Stimulated activated CD8-positive, alpha-beta memory T cell treated with anti-CD3 and anti-CD28 coated beads, Interleukin-15, amount 100 ng/mL, for 1 hour (primary cell): ENCODE results near the gene COL25A1.
"Not testable (repeated sequence)": the region's sequence is repeated elsewhere in the genome, so short reads cannot be mapped to it uniquely, and the experiment has no call there.

ENCODE experiments used
- DNase-seq: peaks from one replicate; pipeline ENCODE4 v3.0.0-alpha.2; 2020; ENCODE audit warnings: low read depth

Gene COL25A1

DNA sequence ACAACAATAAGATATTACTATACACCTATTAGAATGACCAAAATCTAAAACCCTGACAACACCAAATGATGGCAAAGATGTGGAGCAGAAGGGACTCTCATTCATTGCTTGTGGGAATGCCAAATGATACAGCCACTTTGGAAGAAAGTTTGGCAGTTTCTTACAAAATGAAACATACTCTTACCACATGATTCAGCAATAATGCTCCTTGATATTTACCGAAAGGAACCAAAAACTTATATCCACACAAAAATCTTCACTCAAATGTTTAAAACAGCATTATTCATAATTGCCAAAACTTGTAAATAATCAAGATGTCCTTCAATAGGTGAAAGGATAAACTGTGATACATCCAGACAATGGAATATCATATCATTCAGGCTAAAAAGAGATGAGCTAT is 180.9 kb downstream of the COL25A1 start:
- DNase-seq = no peak

DNA sequence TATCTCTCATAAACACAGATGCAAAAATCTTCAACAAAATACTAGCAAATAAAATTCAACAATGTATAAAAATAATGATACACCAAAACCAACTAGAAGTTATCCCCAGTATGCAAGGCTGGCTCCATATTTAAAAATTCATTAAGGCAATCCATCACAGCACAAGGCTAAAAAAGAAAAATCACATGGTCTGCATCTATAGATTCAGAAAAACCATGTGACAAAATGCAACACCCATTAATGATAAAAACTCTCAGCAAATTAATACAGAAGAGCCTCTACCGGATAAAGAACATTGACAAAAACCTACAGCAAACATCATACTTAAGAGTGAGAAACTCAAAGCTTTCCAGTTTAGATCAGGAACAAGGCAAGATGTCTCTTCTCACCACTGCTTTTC is 182.6 kb downstream of the COL25A1 start:
- no peak for DNase-seq

DNA sequence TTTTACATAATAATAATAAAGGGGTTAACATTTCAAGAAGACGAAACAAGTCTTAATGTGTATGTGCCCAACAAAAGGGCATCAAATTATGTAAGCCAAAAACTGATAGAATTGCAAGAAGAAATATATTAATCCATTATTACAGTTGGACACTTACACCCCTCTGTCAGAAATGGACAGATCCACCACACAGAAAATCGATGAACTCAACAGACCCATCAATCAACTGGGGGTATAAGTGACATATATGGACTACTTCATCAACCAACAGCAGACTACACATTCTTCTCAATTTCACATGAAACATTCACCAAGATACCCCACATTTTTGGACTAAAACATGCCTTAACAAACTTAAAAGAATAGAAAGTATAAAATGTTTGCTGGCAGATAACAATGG is 183.8 kb downstream of the COL25A1 start:
- no peak for DNase-seq

GRCh38 chr4:109114501-109114900 is 188.0 kb downstream of the COL25A1 start:
- DNase-seq = no peak

GRCh38 chr4:109113521-109113920 is 188.9 kb downstream of the COL25A1 start:
- no peak for DNase-seq

GRCh38 chr4:109111031-109111430 is 191.4 kb downstream of the COL25A1 start:
- no peak for DNase-seq

DNA sequence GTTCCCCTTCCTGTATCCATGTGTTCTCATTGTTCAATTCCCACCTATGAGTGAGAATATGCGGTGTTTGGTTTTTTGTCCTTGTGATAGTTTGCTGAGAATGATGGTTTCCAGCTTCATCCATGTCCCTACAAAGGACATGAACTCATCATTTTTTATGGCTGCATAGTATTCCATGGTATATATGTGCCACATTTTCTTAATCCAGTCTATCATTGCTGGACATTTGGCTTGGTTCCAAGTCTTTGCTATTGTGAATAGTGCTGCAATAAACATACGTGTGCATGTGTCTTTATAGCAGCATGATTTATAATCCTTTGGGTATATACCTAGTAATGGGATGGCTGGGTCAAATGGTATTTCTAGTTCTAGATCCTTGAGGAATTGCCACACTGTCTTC is 194.2 kb downstream of the COL25A1 start:
- DNase-seq = not testable (repeated sequence)

- DNase-seq = no peak
These were observed 208.4 kb downstream of the COL25A1 start for GRCh38 chr4:109094056-109094455.

GRCh38 chr4:109091727-109092409 is 210.6 kb downstream of the COL25A1 start:
- DNase-seq = no peak

DNA sequence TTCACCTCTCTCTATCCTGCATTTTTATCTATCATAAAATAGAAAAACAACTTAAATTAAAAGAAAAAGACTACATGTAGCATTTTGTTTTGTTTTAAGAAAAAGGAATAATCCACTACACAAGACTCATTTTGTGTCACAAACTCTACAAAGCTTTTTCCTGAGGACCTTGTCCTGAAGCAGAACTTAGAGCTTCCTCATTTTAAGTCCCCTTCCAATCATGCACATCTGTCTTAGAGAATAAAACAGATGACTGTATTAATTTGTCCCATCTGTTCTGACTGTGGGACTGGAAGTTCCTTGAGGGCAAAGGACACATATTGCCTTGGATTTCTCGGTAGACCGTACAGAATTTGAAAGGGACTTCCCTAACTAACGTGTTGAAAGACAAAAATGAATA is 218.5 kb downstream of the COL25A1 start:
- no peak for DNase-seq

- DNase-seq = no peak
These were observed 222.7 kb downstream of the COL25A1 start for GRCh38 chr4:109079731-109080130.

DNA sequence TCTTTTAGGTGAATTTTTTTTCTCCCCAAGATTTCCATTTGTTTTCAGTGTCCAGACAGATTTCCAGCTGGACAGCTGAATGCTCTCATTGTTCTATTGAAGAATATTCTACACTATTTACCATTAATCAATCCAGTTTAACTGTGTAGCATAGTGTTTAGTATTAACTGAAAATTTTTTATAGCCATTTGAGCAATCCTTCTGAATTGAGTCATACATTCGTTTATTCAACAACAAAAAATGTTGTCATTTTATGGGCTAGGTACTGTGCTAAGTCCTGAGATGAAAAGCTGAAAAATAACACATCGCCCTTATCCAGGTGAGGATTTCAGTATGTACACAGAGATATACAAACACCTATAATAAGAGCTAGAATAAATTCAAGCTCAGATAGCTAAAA is 223.3 kb downstream of the COL25A1 start:
- no peak for DNase-seq

DNA sequence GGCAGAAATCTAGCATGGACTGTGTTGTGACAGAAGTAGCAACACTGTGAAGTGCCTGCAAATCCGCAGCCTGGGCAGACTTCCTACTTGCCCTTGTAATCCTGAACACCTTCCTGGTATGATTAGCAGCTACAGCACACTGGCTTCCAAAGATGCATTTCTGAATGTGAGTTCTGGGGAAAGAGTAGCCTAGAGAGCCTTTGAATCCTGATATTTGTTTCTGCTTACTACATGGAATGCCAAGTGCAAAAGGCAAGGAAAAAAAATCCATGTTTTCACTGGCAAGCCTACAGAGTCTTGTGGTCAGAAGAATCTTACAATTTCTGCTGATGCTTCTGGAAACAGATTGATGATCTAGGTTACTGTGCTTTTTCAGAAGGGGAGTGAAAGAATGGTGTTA is 223.7 kb downstream of the COL25A1 start:
- no peak for DNase-seq

DNA sequence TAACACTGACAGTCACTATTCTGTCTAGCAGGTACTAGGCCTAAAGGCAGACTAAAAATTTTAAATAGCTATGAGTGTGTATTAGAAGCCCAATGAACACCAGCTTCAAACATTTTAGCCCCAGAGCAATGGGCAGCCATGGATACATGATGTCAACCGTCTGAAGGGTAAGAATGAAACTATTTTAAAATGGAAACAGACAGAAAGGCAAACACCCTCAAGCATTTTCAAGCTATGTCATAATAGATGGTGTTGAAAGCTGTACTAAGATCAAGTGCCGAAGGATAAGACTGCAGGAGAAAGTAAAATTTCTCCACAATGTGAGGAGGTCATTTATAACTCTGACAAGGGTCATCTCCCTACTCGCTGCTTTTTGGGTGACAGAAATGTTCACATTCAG is 225.0 kb downstream of the COL25A1 start:
- DNase-seq = no peak

DNA sequence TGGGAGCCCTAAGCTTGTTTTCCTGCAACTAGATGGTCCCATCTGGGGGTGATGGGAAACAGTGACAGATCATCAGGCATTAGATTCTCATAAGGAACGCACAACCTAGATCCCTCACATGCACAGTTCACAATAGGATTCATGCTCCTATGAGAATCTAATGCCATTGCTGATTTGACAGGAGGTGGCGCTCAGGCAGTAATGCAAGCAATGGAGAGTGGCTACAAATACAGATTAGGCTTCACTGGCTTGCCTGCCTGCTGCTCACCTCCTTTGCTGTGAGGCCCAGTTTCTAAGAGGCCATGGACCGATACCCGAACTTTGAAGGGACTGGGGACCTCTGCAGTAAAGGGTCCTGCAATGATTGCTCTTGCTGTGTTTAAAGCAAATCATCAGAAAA is 225.7 kb downstream of the COL25A1 start:
- DNase-seq = not testable (repeated sequence)

DNA sequence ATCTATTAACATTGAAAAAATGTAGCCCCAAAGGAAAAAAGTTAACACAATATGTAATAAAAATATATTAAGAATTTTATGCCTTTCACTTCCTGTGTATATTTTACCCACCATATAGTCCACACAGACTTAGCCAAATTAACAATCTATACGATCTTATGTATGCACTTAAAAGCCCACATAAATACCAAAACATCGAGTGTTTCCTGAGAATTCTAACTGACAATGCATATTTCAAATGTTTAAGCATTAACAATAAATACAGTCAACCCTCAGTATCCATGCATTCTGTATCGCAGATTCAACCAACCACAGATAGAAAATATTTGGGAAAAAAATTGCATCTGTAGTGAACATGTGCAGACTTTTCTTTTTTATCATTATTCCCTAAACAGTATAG is 226.8 kb downstream of the COL25A1 start:
- no peak for DNase-seq

DNA sequence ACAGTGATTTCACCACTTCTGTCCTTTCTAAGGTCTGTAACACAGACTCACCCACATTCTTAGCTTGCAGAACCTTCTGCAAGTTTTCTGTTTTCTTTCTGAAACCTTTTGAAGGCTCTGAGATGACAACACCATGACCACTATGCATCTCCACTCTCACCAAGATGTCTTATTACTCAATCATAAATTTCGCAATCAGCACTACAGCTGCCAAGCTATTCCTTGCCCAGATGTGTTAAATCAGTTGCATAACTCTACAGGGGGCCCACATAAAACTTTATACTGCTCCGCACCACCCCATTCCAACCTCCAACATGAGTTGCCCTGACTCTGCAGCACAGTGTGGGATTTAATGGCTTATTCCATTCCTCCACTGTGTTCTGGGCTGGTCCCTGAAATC is 229.9 kb downstream of the COL25A1 start:
- no peak for DNase-seq

DNA sequence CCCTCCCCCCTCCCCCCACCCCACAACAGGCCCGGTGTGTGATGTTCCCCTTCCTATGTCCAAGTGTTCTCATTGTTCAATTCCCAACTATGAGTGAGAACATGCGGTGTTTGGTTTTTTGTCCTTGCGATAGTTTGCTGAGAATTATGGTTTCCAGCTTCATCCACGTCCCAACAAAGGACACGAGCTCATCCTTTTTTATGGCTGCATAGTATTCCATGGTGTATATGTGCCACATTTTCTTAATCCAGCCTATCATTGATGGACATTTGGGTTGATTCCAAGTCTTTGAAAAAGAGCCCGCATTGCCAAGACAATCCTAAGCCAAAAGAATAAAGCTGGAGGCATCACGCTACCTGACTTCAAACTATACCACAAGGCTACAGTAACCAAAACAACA is 231.8 kb downstream of the COL25A1 start:
- not testable (repeated sequence) for DNase-seq

- no peak for DNase-seq
These were observed 234.8 kb downstream of the COL25A1 start for GRCh38 chr4:109067508-109068235.

GRCh38 chr4:109065006-109065405 is 237.5 kb downstream of the COL25A1 start:
- DNase-seq = no peak

DNA sequence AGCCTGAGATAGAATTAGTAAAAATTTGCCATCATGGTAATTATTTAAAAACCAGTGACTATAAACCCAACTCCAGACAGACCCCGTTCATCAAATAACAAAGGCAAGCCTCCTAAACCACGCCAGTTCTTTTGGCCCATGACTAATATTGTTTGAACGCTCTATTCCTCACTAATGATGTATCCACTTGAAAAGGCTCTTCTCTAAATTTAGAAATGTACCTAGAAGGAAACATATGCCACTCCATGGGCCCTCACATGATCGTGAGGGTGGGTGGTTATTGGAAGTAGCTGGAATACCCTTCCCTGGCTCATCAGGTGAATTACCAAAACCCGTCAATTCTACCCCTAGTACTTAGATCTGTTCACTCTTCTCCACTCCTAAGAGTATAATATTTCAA is 249.2 kb downstream of the COL25A1 start:
- DNase-seq = no peak

DNA sequence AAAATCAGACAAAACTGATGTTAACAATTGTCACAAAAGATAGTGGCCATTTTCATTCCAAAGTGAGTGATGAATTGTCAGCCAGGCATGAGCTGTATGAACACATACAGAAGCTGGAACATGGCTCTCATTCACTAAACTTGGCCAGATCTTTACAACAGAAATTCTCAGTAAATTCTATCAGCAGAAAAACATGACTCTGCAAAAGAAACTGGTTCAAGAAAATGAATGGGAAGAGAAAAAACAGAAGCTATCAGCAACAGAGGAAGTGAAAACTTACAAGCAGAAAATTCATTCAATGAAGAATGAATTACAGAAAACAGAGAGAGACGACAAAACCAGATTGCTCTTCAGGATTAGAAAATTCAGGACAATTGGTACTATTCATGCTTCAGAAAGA is 249.6 kb downstream of the COL25A1 start:
- no peak for DNase-seq

GRCh38 chr4:109051054-109051453 is 251.4 kb downstream of the COL25A1 start:
- no peak for DNase-seq

GRCh38 chr4:109049926-109050325 is 252.5 kb downstream of the COL25A1 start:
- DNase-seq = no peak
